Osteocyte (in vitro differentiated cells): ENCODE data around the gene MRTO4. TPM values are rescaled to one million over a fixed set of nuclear protein-coding genes. Genes with fewer than 3 reads are reported as not detected.

ENCODE experiments used
- DNase-seq: peaks from one replicate; pipeline ENCODE4 v3.0.0; 2021; ENCODE audit warnings: mixed read lengths; ENCODE audit not compliant: unreplicated experiment; ENCODE audit errors: extremely low spot score
- H3K27ac Mint-ChIP-seq: one replicate; pipeline ENCODE4 v1.8.0; 2021; ENCODE audit warnings: mild to moderate bottlenecking, mixed read lengths; ENCODE audit not compliant: unreplicated experiment
- H3K27me3 Mint-ChIP-seq: one replicate; pipeline ENCODE4 v1.8.0; 2021; ENCODE audit warnings: mixed read lengths; ENCODE audit not compliant: unreplicated experiment
- H3K36me3 Mint-ChIP-seq: one replicate; pipeline ENCODE4 v1.8.0; 2021; ENCODE audit warnings: mixed read lengths; ENCODE audit not compliant: unreplicated experiment
- H3K4me1 Mint-ChIP-seq: one replicate; pipeline ENCODE4 v1.8.0; 2021; ENCODE audit warnings: mixed read lengths; ENCODE audit not compliant: unreplicated experiment
- H3K4me3 Mint-ChIP-seq: one replicate; pipeline ENCODE4 v1.8.0; 2021; ENCODE audit warnings: mild to moderate bottlenecking, moderate library complexity, mixed read lengths; ENCODE audit not compliant: unreplicated experiment
- H3K9me3 Mint-ChIP-seq: one replicate; pipeline ENCODE4 v1.8.0; 2021; ENCODE audit warnings: mixed read lengths; ENCODE audit not compliant: unreplicated experiment
- total RNA-seq: library from RNA; stranded (reverse); gene quantifications from 2 replicates; pipeline ENCODE4 v1.2.1, GENCODE V29; 2021
- TF ChIP-seq, protein P1 (sequence below): fragments of 200-600 bp; sonication (generic); IDR thresholded peaks from 2 replicates; pipeline ENCODE4 v1.5.0; 2021; ENCODE audit warnings: antibody characterized with exemption, mild to moderate bottlenecking, moderate library complexity

MRTO4 gene
- total RNA-seq, 1 donor from 2014 or later, result 22.4 TPM

DNA sequence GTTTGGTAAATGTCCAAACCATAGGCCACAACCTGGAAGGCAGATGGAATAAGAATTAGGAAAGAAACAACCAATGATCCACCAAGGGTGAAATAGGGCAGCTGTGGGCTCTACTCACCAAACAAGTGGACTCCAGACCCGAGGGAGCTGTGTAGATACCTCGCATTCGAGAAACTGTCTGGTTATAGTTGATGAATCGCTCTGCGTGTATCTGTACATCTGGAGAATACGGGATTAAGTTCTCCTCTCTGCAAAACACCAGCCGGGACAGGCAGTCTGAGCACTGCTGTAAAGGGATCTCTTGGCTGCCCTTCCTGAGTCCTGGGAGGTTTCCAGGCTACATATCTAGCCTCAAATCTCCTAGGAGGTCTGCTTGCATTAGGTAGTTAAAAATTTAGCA is 32.2 kb upstream of the MRTO4 start:
- no peaks in the 10 kb centered on the region for H3K27me3 Mint-ChIP-seq
- no peaks in the 10 kb centered on the region for H3K9me3 Mint-ChIP-seq
- DNase-seq, result no peak

DNA sequence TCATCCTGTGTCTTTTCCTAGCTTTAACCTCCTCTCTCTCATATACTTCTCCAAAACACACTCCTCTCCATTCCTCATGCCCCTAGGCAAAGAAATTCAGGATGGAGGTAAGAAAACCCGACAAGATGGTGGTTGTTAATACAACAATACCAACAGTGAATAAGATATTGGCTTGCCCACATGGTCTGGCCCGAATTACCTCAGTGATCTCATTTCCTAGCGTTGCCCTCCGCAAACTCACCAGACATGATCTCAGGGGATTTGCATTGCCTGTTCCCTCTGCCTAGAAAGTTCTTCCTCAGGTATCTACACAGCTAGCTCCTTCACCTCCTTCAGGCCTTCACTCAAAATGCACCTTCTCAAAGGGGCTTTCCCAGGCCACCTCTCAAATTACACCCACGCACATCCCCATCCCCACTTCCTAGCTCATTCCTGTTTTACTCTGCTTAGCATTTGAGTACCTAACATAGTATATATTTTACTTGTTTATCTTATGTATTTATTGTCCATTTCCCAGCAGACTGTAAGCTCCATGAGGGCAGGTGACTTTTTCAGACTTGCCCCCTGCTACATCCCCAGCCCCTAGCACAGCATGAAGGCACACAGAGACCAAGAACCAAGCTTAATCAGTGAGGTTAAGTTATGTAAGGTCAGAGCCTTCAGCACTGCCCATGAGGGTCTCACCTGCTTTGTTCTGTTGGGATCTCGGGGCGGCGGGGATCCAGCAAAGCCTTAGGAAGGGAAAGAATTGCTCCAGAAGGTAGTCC is 31.3 kb upstream of the MRTO4 start:
- peaks cover 51% of the 10 kb centered on the region for H3K36me3 Mint-ChIP-seq

More for the DNA sequence above, 32.2 kb upstream of the MRTO4 start:
- TF ChIP-seq, protein P1, sequence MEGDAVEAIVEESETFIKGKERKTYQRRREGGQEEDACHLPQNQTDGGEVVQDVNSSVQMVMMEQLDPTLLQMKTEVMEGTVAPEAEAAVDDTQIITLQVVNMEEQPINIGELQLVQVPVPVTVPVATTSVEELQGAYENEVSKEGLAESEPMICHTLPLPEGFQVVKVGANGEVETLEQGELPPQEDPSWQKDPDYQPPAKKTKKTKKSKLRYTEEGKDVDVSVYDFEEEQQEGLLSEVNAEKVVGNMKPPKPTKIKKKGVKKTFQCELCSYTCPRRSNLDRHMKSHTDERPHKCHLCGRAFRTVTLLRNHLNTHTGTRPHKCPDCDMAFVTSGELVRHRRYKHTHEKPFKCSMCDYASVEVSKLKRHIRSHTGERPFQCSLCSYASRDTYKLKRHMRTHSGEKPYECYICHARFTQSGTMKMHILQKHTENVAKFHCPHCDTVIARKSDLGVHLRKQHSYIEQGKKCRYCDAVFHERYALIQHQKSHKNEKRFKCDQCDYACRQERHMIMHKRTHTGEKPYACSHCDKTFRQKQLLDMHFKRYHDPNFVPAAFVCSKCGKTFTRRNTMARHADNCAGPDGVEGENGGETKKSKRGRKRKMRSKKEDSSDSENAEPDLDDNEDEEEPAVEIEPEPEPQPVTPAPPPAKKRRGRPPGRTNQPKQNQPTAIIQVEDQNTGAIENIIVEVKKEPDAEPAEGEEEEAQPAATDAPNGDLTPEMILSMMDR, result no peak
- Mint-ChIP-seq H3K4me1 (no peaks in the 10 kb centered on the region), H3K4me3 (no peak overlapping the region), H3K36me3 (peaks cover 46% of the 10 kb centered on the region), H3K27ac (no peak overlapping the region)

DNA sequence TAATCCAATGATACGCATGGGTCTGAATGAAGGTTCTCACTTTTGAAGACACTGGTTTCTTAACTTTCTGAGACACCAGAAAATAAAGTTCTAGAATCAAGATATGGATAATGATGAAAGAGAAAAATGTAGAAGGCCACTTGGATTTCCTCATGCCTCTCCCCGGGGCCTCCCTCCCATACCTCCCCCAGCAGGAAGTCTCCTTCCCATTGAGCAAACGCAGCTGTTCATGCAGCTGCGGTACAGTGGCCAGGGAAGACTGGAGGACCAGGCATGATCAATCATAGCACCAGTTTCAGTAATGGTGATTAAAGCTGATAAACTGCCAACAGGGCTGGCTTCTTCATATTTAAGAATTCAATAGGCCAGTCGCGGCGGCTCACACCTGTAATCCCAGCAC is 30.6 kb upstream of the MRTO4 start:
- no peaks in the 10 kb centered on the region for H3K27me3 Mint-ChIP-seq
- TF ChIP-seq, protein P1, result no peak
- peaks cover 56% of the 10 kb centered on the region for H3K36me3 Mint-ChIP-seq
- no peak for DNase-seq
- H3K4me1 Mint-ChIP-seq, result no peaks in the 10 kb centered on the region
- no peak overlapping the region for H3K4me3 Mint-ChIP-seq
- H3K9me3 Mint-ChIP-seq, result no peaks in the 10 kb centered on the region
- H3K27ac Mint-ChIP-seq, result no peak overlapping the region

More for the DNA sequence above, 31.3 kb upstream of the MRTO4 start:
- Mint-ChIP-seq H3K4me1 (no peaks in the 10 kb centered on the region), H3K9me3 (no peaks in the 10 kb centered on the region), H3K27me3 (no peaks in the 10 kb centered on the region), H3K27ac (no peak overlapping the region), H3K4me3 (no peak overlapping the region)
- DNase-seq, result no peak
- TF ChIP-seq, protein P1, result no peak

DNA sequence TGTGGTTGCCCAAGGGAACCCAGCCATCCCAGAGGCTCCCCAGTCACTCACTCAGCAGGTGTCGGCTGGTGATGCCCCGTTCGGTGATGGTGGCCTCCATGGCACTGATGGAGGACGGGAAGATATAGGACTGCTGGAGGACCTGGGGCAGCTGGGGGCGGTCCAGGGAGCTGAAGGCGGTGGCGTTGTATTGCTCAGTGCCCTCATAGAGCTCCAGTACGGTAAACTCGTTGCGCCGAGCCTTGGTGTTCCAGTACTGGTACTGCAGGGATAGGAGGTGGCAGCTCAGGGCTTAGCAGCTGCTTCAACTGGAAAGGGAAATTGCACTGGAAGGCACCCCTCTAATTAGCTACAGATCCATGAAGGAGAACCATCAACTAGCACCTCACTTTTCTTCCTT is 29.0 kb upstream of the MRTO4 start:
- H3K27ac Mint-ChIP-seq, result no peak overlapping the region
- H3K27me3 Mint-ChIP-seq, result no peaks in the 10 kb centered on the region
- H3K4me3 Mint-ChIP-seq, result no peak overlapping the region
- DNase-seq, result no peak
- H3K9me3 Mint-ChIP-seq, result no peaks in the 10 kb centered on the region
- no peaks in the 10 kb centered on the region for H3K4me1 Mint-ChIP-seq
- TF ChIP-seq, protein P1, result no peak
- peaks cover 52% of the 10 kb centered on the region for H3K36me3 Mint-ChIP-seq

DNA sequence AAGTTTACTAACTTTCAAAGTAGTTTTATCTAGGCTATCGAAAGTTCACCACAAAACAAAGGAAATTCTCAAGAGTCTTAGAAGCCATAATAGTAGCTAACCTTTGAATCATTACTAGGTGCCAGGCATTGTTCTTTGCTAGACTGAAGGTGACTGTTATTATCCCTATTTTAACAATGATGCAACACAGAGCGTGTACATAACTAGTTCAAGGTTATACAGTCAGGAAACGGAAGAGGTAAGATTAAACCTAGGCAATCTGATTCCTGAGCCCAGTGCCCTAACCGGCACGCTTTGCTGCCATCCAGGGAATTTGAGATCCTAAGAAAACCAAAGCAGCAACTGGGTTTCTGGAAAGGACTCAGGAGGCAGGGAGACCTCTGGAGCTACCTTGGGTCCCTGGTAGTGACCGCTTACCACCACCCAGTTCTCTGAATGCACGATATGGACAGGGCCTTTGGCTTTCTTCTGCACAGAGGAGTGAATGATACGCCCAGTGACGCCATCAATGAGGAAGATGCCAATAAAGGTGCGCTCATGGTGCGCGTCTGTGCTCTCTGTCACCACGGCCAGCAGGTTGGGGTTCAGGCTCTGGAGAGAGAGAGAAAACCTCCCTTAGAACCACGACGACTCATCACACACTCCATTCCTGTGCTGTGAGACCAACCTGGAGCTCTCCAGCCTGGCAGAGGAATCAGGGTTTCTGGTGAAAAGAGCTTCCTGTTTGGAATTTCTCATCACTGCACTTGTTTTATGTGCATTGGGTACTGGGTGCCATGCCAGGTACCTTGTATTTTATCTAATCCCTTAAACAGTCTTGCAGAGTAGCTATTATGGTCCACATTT is 28.4 kb upstream of the MRTO4 start:
- peaks cover 49% of the 10 kb centered on the region for H3K36me3 Mint-ChIP-seq
- no peak for DNase-seq

More for the DNA sequence above, 28.4 kb upstream of the MRTO4 start:
- H3K4me1 Mint-ChIP-seq, result no peaks in the 10 kb centered on the region
- TF ChIP-seq, protein P1, result no peak
- H3K27ac Mint-ChIP-seq, result no peak overlapping the region
- H3K4me3 Mint-ChIP-seq, result no peak overlapping the region
- H3K9me3 Mint-ChIP-seq, result no peaks in the 10 kb centered on the region
- no peaks in the 10 kb centered on the region for H3K27me3 Mint-ChIP-seq
